Stomach (tissue), 4 donors: Measurements from ENCODE around the gene CADM4.

Experiments
- CTCF ChIP-seq, 7 experiments: fragments of 450-650 bp in 4 of 7; fragments of 200-600 bp in 3 of 7; sonication (generic) in 3 of 7; IDR thresholded peaks; one replicate each; pipeline ENCODE4 v1.5.1; 2016 to 2019; ENCODE audit warnings: antibody characterized with exemption in 7 of 7, control low read depth in 2 of 7, mild to moderate bottlenecking in 1 of 7
- POLR2A ChIP-seq, 4 donors: fragments of 450-650 bp; IDR thresholded peaks; one replicate each; pipeline ENCODE4 v1.6.1; 2016; ENCODE audit warnings: antibody characterized with exemption in 4 of 4, control low read depth in 2 of 4, mild to moderate bottlenecking in 1 of 4, moderate library complexity in 1 of 4

GRCh38 chr19:43589277-43589676 lies 50.4 kb downstream of the CADM4 start:
- TF ChIP-seq CTCF (IDR thresholded peaks at IDR 0.05) (no peak), POLR2A (IDR thresholded peaks at IDR 0.05) (no peak)
